SK-N-SH treated with all-trans-retinoic acid at 6 μM for 48 hours (cell line): Measurements from ENCODE around the gene NOTCH3.

ENCODE experiments used
- ATAC-seq: fragments of 200-7000 bp; cut with Tn5 transposase; 3 replicates; pipeline ENCODE4 v1.9.1; 2020; ENCODE audit warnings: mild to moderate bottlenecking, moderate library complexity
- ARNTL ChIP-seq: fragments of 450-650 bp; formaldehyde crosslinking; IDR thresholded peaks from 2 replicates; pipeline ENCODE4 v1.5.0; 2020; ENCODE audit warnings: low read depth, mild to moderate bottlenecking, moderate library complexity, borderline replicate concordance
- BACH2 ChIP-seq: fragments of 250-450 bp; sonication (Bioruptor Pico); IDR thresholded peaks from 2 replicates; pipeline ENCODE4 v1.9.0; 2021; ENCODE audit warnings: mild to moderate bottlenecking, borderline replicate concordance
- CREB5 ChIP-seq: fragments of 250-450 bp; sonication (Bioruptor Pico); IDR thresholded peaks from 2 replicates; pipeline ENCODE4 v1.5.1; 2020; ENCODE audit warnings: low read depth, mild to moderate bottlenecking, moderate library complexity
- CSDC2 ChIP-seq: fragments of 250-450 bp; sonication (Bioruptor Pico); IDR thresholded peaks from 2 replicates; pipeline ENCODE4 v1.5.0; 2020; ENCODE audit warnings: mild to moderate bottlenecking, moderate library complexity
- CSRNP3 ChIP-seq: fragments of 250-450 bp; sonication (Bioruptor Pico); IDR thresholded peaks from 2 replicates; pipeline ENCODE4 v1.5.1; 2021; ENCODE audit warnings: mild to moderate bottlenecking, moderate library complexity
- ESRRG ChIP-seq: fragments of 250-450 bp; sonication (Bioruptor Pico); IDR thresholded peaks from 2 replicates; pipeline ENCODE4 v1.6.1; 2021; ENCODE audit warnings: mild to moderate bottlenecking
- GLIS3 ChIP-seq: fragments of 250-450 bp; sonication (Bioruptor Pico); IDR thresholded peaks from 2 replicates; pipeline ENCODE4 v1.5.0; 2020; ENCODE audit warnings: mild to moderate bottlenecking, moderate library complexity
- ISL1 ChIP-seq: fragments of 250-450 bp; sonication (Bioruptor Pico); IDR thresholded peaks from 2 replicates; pipeline ENCODE4 v2.1.2; 2022; ENCODE audit warnings: mild to moderate bottlenecking, moderate library complexity
- OSR1 ChIP-seq: fragments of 250-450 bp; sonication (Bioruptor Pico); IDR thresholded peaks from 2 replicates; pipeline ENCODE4 v1.8.0; 2022; ENCODE audit warnings: moderate library complexity, mild to moderate bottlenecking, inconsistent platforms
- PATZ1 ChIP-seq: fragments of 250-450 bp; sonication (Bioruptor Pico); IDR thresholded peaks from 2 replicates; pipeline ENCODE4 v1.8.0; 2020; ENCODE audit warnings: mild to moderate bottlenecking, moderate library complexity, borderline replicate concordance
- POU6F1 ChIP-seq: fragments of 250-450 bp; sonication (Bioruptor Pico); IDR thresholded peaks from 2 replicates; pipeline ENCODE4 v1.8.0; 2021; ENCODE audit warnings: low read depth, mild to moderate bottlenecking, moderate library complexity, borderline replicate concordance
- PPARA ChIP-seq: fragments of 250-450 bp; sonication (Bioruptor Pico); IDR thresholded peaks from 2 replicates; pipeline ENCODE4 v1.5.0; 2020; ENCODE audit warnings: mild to moderate bottlenecking, borderline replicate concordance
- RARB ChIP-seq: fragments of 250-450 bp; sonication (Bioruptor Pico); IDR thresholded peaks from 2 replicates; pipeline ENCODE4 v1.8.0; 2021; ENCODE audit warnings: mild to moderate bottlenecking, moderate library complexity
- SNAI2 ChIP-seq: fragments of 250-450 bp; sonication (Bioruptor Pico); IDR thresholded peaks from 2 replicates; pipeline ENCODE4 v1.5.0; 2020; ENCODE audit warnings: mild to moderate bottlenecking, moderate library complexity
- TCF4 ChIP-seq: fragments of 250-450 bp; sonication (Bioruptor Pico); IDR thresholded peaks from 2 replicates; pipeline ENCODE4 v1.8.0; 2021; ENCODE audit warnings: mild to moderate bottlenecking, moderate library complexity, borderline replicate concordance
- TOX ChIP-seq: fragments of 250-450 bp; sonication (Bioruptor Pico); IDR thresholded peaks from 2 replicates; pipeline ENCODE4 v1.8.0; 2021; ENCODE audit warnings: mild to moderate bottlenecking, moderate library complexity, borderline replicate concordance
- ZC3H10 ChIP-seq: fragments of 250-450 bp; sonication (Bioruptor Pico); IDR thresholded peaks from 2 replicates; pipeline ENCODE4 v1.5.1; 2021; ENCODE audit warnings: mild to moderate bottlenecking, moderate library complexity
- ZFP3 ChIP-seq: fragments of 250-450 bp; sonication (Bioruptor Pico); IDR thresholded peaks from 2 replicates; pipeline ENCODE4 v1.5.0; 2020; ENCODE audit warnings: mild to moderate bottlenecking, moderate library complexity
- ZFP30 ChIP-seq: fragments of 450-650 bp; formaldehyde crosslinking; IDR thresholded peaks from 2 replicates; pipeline ENCODE4 v1.5.0; 2022; ENCODE audit warnings: mild to moderate bottlenecking, moderate library complexity
- ZNF565 ChIP-seq: fragments of 450-650 bp; formaldehyde crosslinking; conservative IDR thresholded peaks from 2 replicates; pipeline ENCODE4 v1.5.0; 2020; ENCODE audit warnings: low read depth, mild to moderate bottlenecking, moderate library complexity
- ZNF70 ChIP-seq: fragments of 450-650 bp; formaldehyde crosslinking; IDR thresholded peaks from 2 replicates; pipeline ENCODE4 v1.5.0; 2020; ENCODE audit warnings: mild to moderate bottlenecking, moderate library complexity
- ZNF8 ChIP-seq: fragments of 450-650 bp; formaldehyde crosslinking; IDR thresholded peaks from 2 replicates; pipeline ENCODE4 v1.5.0; 2020; ENCODE audit warnings: mild to moderate bottlenecking, moderate library complexity
- TF ChIP-seq, protein P1 (sequence below): fragments of 250-450 bp; sonication (Bioruptor Pico); IDR thresholded peaks from 2 replicates; pipeline ENCODE4 v1.5.0; 2020; ENCODE audit warnings: mild to moderate bottlenecking, moderate library complexity

NOTCH3 gene

GRCh38 chr19:15112385-15112784, 88.4 kb downstream of the NOTCH3 start:
- no peak for ATAC-seq
- TF ChIP-seq OSR1 (CRISPR knock-in tag) (no peak), ZFP3 (CRISPR knock-in tag) (no peak), PATZ1 (CRISPR knock-in tag) (no peak), POU6F1 (CRISPR knock-in tag) (no peak), ZNF565 (CRISPR knock-in tag) (no peak), CSDC2 (CRISPR knock-in tag) (no peak), CSRNP3 (CRISPR knock-in tag) (no peak), PPARA (CRISPR knock-in tag) (no peak), CREB5 (no peak), ZNF8 (no peak), ESRRG (CRISPR knock-in tag) (no peak), TCF4 (CRISPR knock-in tag) (no peak), RARB (CRISPR knock-in tag) (no peak), ISL1 (CRISPR knock-in tag) (no peak), SNAI2 (CRISPR knock-in tag) (no peak), GLIS3 (CRISPR knock-in tag) (no peak), ZC3H10 (no peak), ZFP30 (no peak)
- TF ChIP-seq, protein P1, sequence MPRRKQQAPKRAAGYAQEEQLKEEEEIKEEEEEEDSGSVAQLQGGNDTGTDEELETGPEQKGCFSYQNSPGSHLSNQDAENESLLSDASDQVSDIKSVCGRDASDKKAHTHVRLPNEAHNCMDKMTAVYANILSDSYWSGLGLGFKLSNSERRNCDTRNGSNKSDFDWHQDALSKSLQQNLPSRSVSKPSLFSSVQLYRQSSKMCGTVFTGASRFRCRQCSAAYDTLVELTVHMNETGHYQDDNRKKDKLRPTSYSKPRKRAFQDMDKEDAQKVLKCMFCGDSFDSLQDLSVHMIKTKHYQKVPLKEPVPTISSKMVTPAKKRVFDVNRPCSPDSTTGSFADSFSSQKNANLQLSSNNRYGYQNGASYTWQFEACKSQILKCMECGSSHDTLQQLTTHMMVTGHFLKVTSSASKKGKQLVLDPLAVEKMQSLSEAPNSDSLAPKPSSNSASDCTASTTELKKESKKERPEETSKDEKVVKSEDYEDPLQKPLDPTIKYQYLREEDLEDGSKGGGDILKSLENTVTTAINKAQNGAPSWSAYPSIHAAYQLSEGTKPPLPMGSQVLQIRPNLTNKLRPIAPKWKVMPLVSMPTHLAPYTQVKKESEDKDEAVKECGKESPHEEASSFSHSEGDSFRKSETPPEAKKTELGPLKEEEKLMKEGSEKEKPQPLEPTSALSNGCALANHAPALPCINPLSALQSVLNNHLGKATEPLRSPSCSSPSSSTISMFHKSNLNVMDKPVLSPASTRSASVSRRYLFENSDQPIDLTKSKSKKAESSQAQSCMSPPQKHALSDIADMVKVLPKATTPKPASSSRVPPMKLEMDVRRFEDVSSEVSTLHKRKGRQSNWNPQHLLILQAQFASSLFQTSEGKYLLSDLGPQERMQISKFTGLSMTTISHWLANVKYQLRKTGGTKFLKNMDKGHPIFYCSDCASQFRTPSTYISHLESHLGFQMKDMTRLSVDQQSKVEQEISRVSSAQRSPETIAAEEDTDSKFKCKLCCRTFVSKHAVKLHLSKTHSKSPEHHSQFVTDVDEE, result no peak

DNA sequence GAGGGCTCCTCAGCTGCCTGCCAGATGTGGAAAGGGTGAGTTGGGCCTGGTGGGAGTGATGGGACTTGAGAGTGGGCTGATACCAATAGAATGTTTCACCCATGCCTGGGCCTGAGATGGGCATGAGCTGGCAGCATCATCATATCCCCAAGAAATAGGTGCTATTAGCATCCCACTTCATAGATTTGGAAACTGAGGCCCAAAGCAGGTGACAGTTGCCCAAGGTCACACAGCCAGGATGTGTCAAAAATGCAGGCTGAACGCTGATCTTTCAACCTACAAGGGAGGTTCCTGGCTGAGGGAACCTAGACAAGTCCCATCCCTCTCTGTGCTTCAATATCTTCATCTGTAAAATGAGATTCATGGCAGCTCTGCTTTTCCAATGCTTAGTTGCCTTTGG, 89.0 kb downstream of the NOTCH3 start:
- no peak for ATAC-seq
- TF ChIP-seq ARNTL (CRISPR knock-in tag) (no peak), BACH2 (CRISPR knock-in tag) (no peak), CSDC2 (CRISPR knock-in tag) (no peak), ZNF70 (CRISPR knock-in tag) (no peak), ZC3H10 (no peak), TOX (no peak), ZNF565 (CRISPR knock-in tag) (no peak), POU6F1 (CRISPR knock-in tag) (no peak)
